ENCODE measurements around the gene CSGALNACT2. TPM values are rescaled to one million over a fixed set of nuclear protein-coding genes. Genes with fewer than 3 reads are reported as not detected.

CSGALNACT2 gene
- total RNA-seq, 1 experiment from 2014 or later: 22.3 TPM

- H3K4me1 ChIP-seq (ENCODE audit: control insufficient read depth, insufficient read depth, low read length): peaks cover under 1% of the 10 kb centered on the region; the same call in 1 of the 2 replicates
- POLR2A ChIA-PET: no interaction called here
- no peaks in the 10 kb centered on the region for H3K27me3 ChIP-seq (ENCODE audit: control insufficient read depth, insufficient read depth, low read length)
- no peaks in the 10 kb centered on the region for H3K9me3 ChIP-seq (ENCODE audit: control insufficient read depth, insufficient read depth, low read depth, low read length)
- ATAC-seq: peak; percentile 39; the same call in 1 of the 2 replicates
- in situ Hi-C loops (cut with HindIII; ENCODE audit: low pct_unique_long_range_greater_than_20kb, low sequenced_read_pairs): no loop called here
- TF ChIP-seq POLR2AphosphoS5 (IDR thresholded peaks at IDR 0.05; ENCODE audit: low read depth, low read length): no peak
- TF ChIP-seq TCF7L2 (IDR thresholded peaks at IDR 0.05; ENCODE audit: low read depth, low read length): no peak
- TF ChIP-seq, protein P1, sequence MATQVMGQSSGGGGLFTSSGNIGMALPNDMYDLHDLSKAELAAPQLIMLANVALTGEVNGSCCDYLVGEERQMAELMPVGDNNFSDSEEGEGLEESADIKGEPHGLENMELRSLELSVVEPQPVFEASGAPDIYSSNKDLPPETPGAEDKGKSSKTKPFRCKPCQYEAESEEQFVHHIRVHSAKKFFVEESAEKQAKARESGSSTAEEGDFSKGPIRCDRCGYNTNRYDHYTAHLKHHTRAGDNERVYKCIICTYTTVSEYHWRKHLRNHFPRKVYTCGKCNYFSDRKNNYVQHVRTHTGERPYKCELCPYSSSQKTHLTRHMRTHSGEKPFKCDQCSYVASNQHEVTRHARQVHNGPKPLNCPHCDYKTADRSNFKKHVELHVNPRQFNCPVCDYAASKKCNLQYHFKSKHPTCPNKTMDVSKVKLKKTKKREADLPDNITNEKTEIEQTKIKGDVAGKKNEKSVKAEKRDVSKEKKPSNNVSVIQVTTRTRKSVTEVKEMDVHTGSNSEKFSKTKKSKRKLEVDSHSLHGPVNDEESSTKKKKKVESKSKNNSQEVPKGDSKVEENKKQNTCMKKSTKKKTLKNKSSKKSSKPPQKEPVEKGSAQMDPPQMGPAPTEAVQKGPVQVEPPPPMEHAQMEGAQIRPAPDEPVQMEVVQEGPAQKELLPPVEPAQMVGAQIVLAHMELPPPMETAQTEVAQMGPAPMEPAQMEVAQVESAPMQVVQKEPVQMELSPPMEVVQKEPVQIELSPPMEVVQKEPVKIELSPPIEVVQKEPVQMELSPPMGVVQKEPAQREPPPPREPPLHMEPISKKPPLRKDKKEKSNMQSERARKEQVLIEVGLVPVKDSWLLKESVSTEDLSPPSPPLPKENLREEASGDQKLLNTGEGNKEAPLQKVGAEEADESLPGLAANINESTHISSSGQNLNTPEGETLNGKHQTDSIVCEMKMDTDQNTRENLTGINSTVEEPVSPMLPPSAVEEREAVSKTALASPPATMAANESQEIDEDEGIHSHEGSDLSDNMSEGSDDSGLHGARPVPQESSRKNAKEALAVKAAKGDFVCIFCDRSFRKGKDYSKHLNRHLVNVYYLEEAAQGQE (IDR thresholded peaks at IDR 0.05; ENCODE audit: insufficient read depth in 1 of 2, low read depth in 2 of 2, low read length in 1 of 2): no peak
- TF ChIP-seq, protein P2, sequence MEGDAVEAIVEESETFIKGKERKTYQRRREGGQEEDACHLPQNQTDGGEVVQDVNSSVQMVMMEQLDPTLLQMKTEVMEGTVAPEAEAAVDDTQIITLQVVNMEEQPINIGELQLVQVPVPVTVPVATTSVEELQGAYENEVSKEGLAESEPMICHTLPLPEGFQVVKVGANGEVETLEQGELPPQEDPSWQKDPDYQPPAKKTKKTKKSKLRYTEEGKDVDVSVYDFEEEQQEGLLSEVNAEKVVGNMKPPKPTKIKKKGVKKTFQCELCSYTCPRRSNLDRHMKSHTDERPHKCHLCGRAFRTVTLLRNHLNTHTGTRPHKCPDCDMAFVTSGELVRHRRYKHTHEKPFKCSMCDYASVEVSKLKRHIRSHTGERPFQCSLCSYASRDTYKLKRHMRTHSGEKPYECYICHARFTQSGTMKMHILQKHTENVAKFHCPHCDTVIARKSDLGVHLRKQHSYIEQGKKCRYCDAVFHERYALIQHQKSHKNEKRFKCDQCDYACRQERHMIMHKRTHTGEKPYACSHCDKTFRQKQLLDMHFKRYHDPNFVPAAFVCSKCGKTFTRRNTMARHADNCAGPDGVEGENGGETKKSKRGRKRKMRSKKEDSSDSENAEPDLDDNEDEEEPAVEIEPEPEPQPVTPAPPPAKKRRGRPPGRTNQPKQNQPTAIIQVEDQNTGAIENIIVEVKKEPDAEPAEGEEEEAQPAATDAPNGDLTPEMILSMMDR (IDR thresholded peaks at IDR 0.05): no peak
- no peak for TF ChIP-seq SIN3A (IDR thresholded peaks at IDR 0.05; ENCODE audit: borderline replicate concordance, insufficient read depth, low read depth, low read length)
- no peak for DNase-seq (ENCODE audit: low read depth, low spot score)
- no peak overlapping the region for H3K27ac ChIP-seq (ENCODE audit: low read length)
- CTCF ChIA-PET: no interaction called here
- intact Hi-C loops (cut with micrococcal nuclease; ENCODE audit: unreplicated experiment): no loop called here
- TSS peak; percentile 53 for BruUV-seq (replicated peaks)
- H3K36me3 ChIP-seq (ENCODE audit: control insufficient read depth, insufficient read depth, low read length): no peaks in the 10 kb centered on the region
- no peak overlapping the region for H3K4me3 ChIP-seq (ENCODE audit: low read depth in 2 of 2, low read length in 2 of 2)
These were observed 9.1 kb upstream of the CSGALNACT2 start for GRCh38 chr10:43128958-43129706.

- CTCF ChIA-PET: interaction anchor here (1.4 kb wide), 1 partner anchor 9 kb away, joined by 3 read pairs; no protein-coding TSS in a partner anchor
- no TSS peak for BruUV-seq (replicated peaks)
These were observed 7.5 kb upstream of the CSGALNACT2 start for GRCh38 chr10:43130770-43131171.

More at GRCh38 chr10:43130770-43131171, 7.5 kb upstream of the CSGALNACT2 start:
- intact Hi-C loops (cut with micrococcal nuclease; ENCODE audit: unreplicated experiment): no loop called here
- no peaks in the 10 kb centered on the region for H3K9me3 ChIP-seq (ENCODE audit: control insufficient read depth, insufficient read depth, low read depth, low read length)
- TF ChIP-seq, protein P2 (IDR thresholded peaks at IDR 0.05): no peak
- TF ChIP-seq, protein P1 (IDR thresholded peaks at IDR 0.05; ENCODE audit: insufficient read depth in 1 of 2, low read depth in 2 of 2, low read length in 1 of 2): no peak
- no peak for TF ChIP-seq POLR2AphosphoS5 (IDR thresholded peaks at IDR 0.05; ENCODE audit: low read depth, low read length)
- no peak for TF ChIP-seq TCF7L2 (IDR thresholded peaks at IDR 0.05; ENCODE audit: low read depth, low read length)
- no peak for TF ChIP-seq SIN3A (IDR thresholded peaks at IDR 0.05; ENCODE audit: borderline replicate concordance, insufficient read depth, low read depth, low read length)
- no peaks in the 10 kb centered on the region for H3K27me3 ChIP-seq (ENCODE audit: control insufficient read depth, insufficient read depth, low read length)
- no peak overlapping the region for H3K4me3 ChIP-seq (ENCODE audit: low read depth in 2 of 2, low read length in 2 of 2)
- H3K4me1 ChIP-seq (ENCODE audit: control insufficient read depth, insufficient read depth, low read length): peaks cover 6% of the 10 kb centered on the region; the same call in 1 of the 2 replicates
- DNase-seq (ENCODE audit: low read depth, low spot score) (no peak), ATAC-seq (no peak)
- H3K36me3 ChIP-seq (ENCODE audit: control insufficient read depth, insufficient read depth, low read length): no peaks in the 10 kb centered on the region
- H3K27ac ChIP-seq (ENCODE audit: low read length): no peak overlapping the region
- in situ Hi-C loops (cut with HindIII; ENCODE audit: low pct_unique_long_range_greater_than_20kb, low sequenced_read_pairs): no loop called here
- POLR2A ChIA-PET: no interaction called here

All from Panc1 (cell line).